Erythroblast (primary cell): ENCODE results near the gene CCDC201.

ENCODE experiments used
- DNase-seq, 2 experiments: peaks; one replicate each; lab custom pipeline; 2025; lab: John Stamatoyannopoulos, UW
- GATA1 ChIP-seq: IDR thresholded peaks from 2 replicates; pipeline ENCODE4 v1.6.1; 2011; ENCODE audit warnings: low read depth, mild to moderate bottlenecking, control low read depth, low read length, moderate library complexity
- POLR2A ChIP-seq: IDR thresholded peaks from 2 replicates; pipeline ENCODE4 v1.6.1; 2011; ENCODE audit warnings: mild to moderate bottlenecking, low read length

The CCDC201 gene

GRCh38 chr7:45873035-45873354 is at the start of gene CCDC201:
CCDC201 (minus strand) TSS chr7:45873082; CDS start chr7:45873007, 75 bp downstream.
- DNase-seq, result no peak
- no peak for TF ChIP-seq GATA1
- no peak for TF ChIP-seq POLR2A

- DNase-seq, result peak; percentile 16 to 20
- TF ChIP-seq GATA1 (no peak), POLR2A (no peak)
These were observed 49.0 kb upstream of the CCDC201 start for GRCh38 chr7:45921699-45922519.

- no peak for DNase-seq
- TF ChIP-seq GATA1, result no peak
- no peak for TF ChIP-seq POLR2A
These were observed 48.5 kb upstream of the CCDC201 start for GRCh38 chr7:45921381-45921698.

GRCh38 chr7:45920502-45921380 is 47.9 kb upstream of the CCDC201 start, which contains the start of gene IGFBP3:
IGFBP3 (minus strand) TSS chr7:45921272; CDS start chr7:45921140, 132 bp downstream.
- TF ChIP-seq POLR2A, result no peak
- TF ChIP-seq GATA1, result no peak
- DNase-seq, result peak in 1 of 2 experiments; percentile 32

- DNase-seq, result no peak
- TF ChIP-seq GATA1 (no peak), POLR2A (no peak)
These were observed 47.1 kb upstream of the CCDC201 start for GRCh38 chr7:45919993-45920459.

GRCh38 chr7:45919231-45919784 is 46.4 kb upstream of the CCDC201 start:
- DNase-seq, result no peak
- TF ChIP-seq POLR2A (no peak), GATA1 (no peak)

GRCh38 chr7:45918556-45918955 is 45.7 kb upstream of the CCDC201 start:
- no peak for DNase-seq

GRCh38 chr7:45917658-45918057 is 44.8 kb upstream of the CCDC201 start:
- no peak for TF ChIP-seq POLR2A
- TF ChIP-seq GATA1, result no peak
- peak; percentile 51 to 75 for DNase-seq

More at GRCh38 chr7:45918556-45918955, 45.7 kb upstream of the CCDC201 start:
- TF ChIP-seq POLR2A (no peak), GATA1 (no peak)

GRCh38 chr7:45917064-45917463 is 44.2 kb upstream of the CCDC201 start:
- TF ChIP-seq GATA1 (no peak), POLR2A (no peak)

GRCh38 chr7:45915606-45916005 is 42.7 kb upstream of the CCDC201 start:
- TF ChIP-seq POLR2A, result no peak
- TF ChIP-seq GATA1, result no peak
- no peak for DNase-seq

More at GRCh38 chr7:45917064-45917463, 44.2 kb upstream of the CCDC201 start:
- no peak for DNase-seq

GRCh38 chr7:45914911-45915310 is 42.0 kb upstream of the CCDC201 start:
- TF ChIP-seq POLR2A, result no peak
- TF ChIP-seq GATA1, result no peak
- no peak for DNase-seq

GRCh38 chr7:45912972-45913371 is 40.1 kb upstream of the CCDC201 start:
- no peak for DNase-seq
- TF ChIP-seq GATA1 (no peak), POLR2A (no peak)

GRCh38 chr7:45911311-45911710 is 38.4 kb upstream of the CCDC201 start:
- DNase-seq, result no peak
- TF ChIP-seq POLR2A, result no peak
- TF ChIP-seq GATA1, result no peak
